Measurements from ENCODE around the gene NLRP4.
"Not testable (repeated sequence)": the region's sequence is repeated elsewhere in the genome, so short reads cannot be mapped to it uniquely, and the experiment has no call there.

Gene NLRP4

GRCh38 chr19:55901369-55902079, 65.2 kb downstream of the NLRP4 start:
- no peak for DNase-seq

- DNase-seq = no peak
Measured at GRCh38 chr19:55902080-55902751, 65.9 kb downstream of the NLRP4 start.

GRCh38 chr19:55907286-55907685, 70.9 kb downstream of the NLRP4 start:
- no peak for DNase-seq

GRCh38 chr19:55907746-55908145, 71.4 kb downstream of the NLRP4 start:
- no peak for DNase-seq

- no peak for DNase-seq
Measured at GRCh38 chr19:55909801-55910200, 73.5 kb downstream of the NLRP4 start.

GRCh38 chr19:55912916-55913315, 76.6 kb downstream of the NLRP4 start:
- DNase-seq = no peak

GRCh38 chr19:55913643-55914268, 77.4 kb downstream of the NLRP4 start:
- DNase-seq = no peak

- DNase-seq = no peak
Measured at GRCh38 chr19:55923556-55923955, 87.2 kb downstream of the NLRP4 start.

GRCh38 chr19:55927991-55928390, 91.7 kb downstream of the NLRP4 start:
- DNase-seq = no peak

- not testable (repeated sequence) for DNase-seq
Measured at GRCh38 chr19:55929258-55929657, 92.9 kb downstream of the NLRP4 start.

- DNase-seq = no peak
Measured at GRCh38 chr19:55930996-55931515, 94.7 kb downstream of the NLRP4 start.

All from 8988T (cell line).